Esophagus squamous epithelium (tissue), 4 donors: ENCODE results near the gene NPB.

ENCODE experiments used
- POLR2A ChIP-seq, 4 donors: fragments of 450-650 bp; IDR thresholded peaks; one replicate each; pipeline ENCODE4 v1.6.1; 2017; ENCODE audit warnings: antibody characterized with exemption in 4 of 4, mild to moderate bottlenecking in 4 of 4, moderate library complexity in 3 of 4
- TF ChIP-seq, protein P1 (sequence below), 6 experiments: fragments of 450-650 bp in 4 of 6; fragments of 200-600 bp in 2 of 6; sonication (generic) in 2 of 6; IDR thresholded peaks; one replicate each; pipeline ENCODE4 v1.5.1; 2016 to 2019; ENCODE audit warnings: antibody characterized with exemption in 6 of 6, mild to moderate bottlenecking in 4 of 6, moderate library complexity in 4 of 6

DNA sequence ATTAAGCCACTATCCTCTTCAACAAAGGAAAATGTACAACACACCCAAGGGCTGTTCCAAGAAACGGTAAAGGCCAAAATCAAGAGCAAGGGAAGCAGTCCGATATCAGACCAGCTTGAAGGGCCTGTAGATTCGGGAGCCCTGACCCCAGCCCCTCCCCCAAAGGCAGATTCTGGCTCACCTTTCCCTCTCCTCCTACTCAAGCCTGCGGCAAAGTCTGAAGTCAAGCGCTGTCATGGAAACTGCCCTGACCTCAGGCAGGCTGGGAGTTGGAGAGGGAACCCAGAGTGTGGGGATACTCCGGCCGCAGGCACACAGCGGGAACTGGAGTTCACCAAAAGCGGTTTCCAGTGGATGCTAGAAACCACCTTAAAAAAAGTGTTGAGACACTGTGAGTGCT, 12.4 kb upstream of the NPB start:
- no peak for TF ChIP-seq POLR2A (IDR thresholded peaks at IDR 0.05)
- TF ChIP-seq, protein P1, sequence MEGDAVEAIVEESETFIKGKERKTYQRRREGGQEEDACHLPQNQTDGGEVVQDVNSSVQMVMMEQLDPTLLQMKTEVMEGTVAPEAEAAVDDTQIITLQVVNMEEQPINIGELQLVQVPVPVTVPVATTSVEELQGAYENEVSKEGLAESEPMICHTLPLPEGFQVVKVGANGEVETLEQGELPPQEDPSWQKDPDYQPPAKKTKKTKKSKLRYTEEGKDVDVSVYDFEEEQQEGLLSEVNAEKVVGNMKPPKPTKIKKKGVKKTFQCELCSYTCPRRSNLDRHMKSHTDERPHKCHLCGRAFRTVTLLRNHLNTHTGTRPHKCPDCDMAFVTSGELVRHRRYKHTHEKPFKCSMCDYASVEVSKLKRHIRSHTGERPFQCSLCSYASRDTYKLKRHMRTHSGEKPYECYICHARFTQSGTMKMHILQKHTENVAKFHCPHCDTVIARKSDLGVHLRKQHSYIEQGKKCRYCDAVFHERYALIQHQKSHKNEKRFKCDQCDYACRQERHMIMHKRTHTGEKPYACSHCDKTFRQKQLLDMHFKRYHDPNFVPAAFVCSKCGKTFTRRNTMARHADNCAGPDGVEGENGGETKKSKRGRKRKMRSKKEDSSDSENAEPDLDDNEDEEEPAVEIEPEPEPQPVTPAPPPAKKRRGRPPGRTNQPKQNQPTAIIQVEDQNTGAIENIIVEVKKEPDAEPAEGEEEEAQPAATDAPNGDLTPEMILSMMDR (IDR thresholded peaks at IDR 0.05), result no peak
